GM12874 (cell line): Measurements from ENCODE around the gene LUC7L3.

Experiments
- TF ChIP-seq, protein P1 (sequence below): IDR thresholded peaks from 2 replicates; pipeline ENCODE4 v1.5.1; 2011; ENCODE audit warnings: low read depth, mild to moderate bottlenecking, control low read depth, low read length, moderate library complexity; ENCODE audit not compliant: insufficient read depth

Gene LUC7L3

GRCh38 chr17:50799582-50799981 lies 80.2 kb downstream of the LUC7L3 start:
- TF ChIP-seq, protein P1, sequence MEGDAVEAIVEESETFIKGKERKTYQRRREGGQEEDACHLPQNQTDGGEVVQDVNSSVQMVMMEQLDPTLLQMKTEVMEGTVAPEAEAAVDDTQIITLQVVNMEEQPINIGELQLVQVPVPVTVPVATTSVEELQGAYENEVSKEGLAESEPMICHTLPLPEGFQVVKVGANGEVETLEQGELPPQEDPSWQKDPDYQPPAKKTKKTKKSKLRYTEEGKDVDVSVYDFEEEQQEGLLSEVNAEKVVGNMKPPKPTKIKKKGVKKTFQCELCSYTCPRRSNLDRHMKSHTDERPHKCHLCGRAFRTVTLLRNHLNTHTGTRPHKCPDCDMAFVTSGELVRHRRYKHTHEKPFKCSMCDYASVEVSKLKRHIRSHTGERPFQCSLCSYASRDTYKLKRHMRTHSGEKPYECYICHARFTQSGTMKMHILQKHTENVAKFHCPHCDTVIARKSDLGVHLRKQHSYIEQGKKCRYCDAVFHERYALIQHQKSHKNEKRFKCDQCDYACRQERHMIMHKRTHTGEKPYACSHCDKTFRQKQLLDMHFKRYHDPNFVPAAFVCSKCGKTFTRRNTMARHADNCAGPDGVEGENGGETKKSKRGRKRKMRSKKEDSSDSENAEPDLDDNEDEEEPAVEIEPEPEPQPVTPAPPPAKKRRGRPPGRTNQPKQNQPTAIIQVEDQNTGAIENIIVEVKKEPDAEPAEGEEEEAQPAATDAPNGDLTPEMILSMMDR: no peak

DNA sequence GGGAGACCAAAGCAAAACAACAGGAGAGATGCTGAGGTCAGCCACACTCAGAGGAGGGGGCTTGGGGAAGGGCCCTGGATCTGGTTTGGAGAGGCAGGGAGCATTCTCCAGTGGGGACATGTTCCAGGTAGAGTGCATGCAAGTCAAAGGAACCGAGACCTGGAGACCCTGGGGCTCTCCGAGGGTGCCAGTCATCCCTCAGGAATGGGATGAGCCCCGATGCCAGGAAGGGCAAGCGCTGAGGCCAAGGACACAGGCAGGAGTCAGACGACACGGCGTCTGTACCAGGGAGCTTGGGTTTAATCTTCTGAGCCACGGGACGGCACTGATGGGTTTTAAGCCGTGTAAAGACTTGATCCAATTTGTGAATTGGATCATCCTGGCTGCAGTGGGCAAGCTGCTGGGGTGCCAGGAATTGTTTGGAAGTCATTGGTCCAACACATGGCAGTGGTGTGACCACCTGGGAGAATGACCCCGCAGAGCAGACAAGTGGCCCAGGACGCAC lies 80.8 kb downstream of the LUC7L3 start:
- TF ChIP-seq, protein P1: no peak

DNA sequence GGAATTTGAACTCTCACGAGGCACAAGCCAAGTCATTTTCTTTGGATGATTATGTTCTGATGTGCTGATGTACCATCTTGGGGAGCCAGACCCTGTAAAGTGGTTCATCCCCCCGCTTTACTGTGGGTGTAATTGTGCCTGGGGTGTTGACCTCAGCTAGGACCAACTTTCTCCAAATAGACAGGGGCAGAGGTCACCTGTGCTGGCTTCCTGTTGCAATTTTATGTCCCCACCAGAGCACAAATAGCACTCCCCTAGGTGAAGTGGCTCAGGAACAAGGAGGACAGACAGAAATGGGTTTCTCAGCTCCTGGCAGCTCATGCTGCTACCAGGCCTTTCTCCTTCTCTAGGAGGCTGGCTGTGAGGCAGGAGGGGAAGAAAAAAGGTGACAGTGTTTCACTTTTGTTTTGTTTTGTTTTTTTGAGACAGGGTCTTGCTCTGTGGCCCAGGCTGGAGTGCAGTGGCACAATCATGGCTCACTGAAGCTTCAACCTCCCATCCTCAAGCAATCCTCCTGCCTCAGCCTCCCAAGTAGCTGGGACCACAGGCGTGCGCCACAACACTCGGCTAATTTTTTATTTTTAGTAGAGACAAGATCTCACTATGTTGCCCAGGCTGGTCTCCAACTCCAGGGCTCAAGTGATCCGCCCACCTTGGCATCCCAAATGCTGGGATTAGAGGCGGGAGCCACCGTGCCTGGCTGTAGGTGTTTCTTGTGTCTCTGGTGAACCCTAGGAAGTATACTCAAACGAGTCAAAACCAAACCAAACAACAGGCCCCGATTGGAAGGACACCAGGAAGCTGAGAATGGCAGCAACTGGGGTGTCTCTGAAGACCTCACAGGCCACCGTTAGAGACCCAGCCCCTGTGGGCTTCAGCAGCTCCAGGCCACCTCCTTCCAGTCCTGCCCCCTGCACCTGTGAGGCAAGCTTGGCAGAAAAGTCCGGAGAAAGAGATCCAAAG lies 83.5 kb downstream of the LUC7L3 start:
- TF ChIP-seq, protein P1: no peak

DNA sequence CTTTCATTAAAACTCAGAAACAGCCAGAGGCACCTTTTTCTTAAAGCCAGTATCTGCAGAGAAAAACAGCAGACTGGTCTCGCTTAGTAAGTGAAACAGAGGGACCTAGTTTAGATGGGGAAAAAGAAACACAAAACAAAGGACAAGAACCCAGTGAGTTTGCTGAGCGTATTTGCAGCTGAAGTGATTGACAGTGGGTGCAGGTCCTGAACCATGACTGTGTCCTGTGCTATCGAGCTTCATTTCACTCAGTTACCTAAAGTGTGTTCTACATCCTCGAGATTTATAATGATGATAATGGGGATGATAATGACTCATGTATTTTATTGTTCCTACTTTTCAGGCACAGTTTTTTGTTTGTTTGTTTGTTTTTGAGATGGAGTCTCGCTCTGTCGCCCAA lies 84.3 kb downstream of the LUC7L3 start:
- TF ChIP-seq, protein P1: no peak

DNA sequence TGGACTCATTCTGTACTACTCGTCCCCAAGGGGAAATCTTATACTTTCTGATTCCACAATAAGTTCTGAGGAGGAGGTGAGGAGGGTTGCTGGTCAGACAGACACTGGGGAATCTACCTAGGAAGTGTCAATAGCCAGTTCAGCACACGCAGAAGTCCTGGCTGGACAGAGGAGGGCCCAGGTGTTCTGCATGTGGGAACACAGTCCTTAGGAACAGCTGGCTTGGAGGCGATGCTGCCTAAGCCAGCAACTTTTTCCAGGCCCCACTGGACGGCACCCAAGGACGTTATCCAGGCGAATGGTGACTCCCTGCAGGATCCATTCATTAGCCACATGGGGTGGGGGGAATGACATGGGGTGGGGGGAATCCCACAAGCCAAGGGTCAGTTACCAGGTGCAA lies 86.1 kb downstream of the LUC7L3 start:
- TF ChIP-seq, protein P1: no peak
